Measurements from ENCODE around the gene PLPPR2. TPM values are rescaled to one million over a fixed set of nuclear protein-coding genes. Genes with fewer than 3 reads are reported as not detected.

The PLPPR2 gene
- total RNA-seq, 4 donors from 2014 or later = 4.1 to 71.7 (median 23.7) TPM

DNA sequence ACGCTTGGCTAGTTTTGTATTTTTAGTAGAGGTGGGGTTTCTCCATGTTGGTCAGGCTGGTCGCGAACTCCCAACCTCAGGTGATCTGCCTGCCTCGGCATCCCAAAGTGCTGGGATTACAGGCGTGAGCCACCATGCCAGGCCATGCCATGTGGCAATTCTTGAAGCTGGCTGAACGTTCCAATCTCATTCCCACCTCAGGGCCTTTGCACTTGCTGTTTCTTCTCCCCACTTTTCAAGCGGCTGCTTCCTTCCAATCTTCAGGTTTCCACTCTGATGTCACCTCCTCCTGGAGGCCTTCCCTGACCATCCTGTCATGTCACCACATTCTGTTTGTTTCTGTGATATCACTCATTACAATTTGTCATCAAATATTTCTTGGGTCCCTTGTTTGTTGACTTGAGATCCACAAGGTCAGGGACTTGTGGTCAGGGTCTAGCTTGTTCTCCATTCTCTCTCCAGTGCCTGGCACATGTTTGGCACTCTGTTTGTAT, 24.7 kb downstream of the PLPPR2 start:
- peak overlapping the region in 1 of 2 donors; percentile 60 for H3K4me3 ChIP-seq
- peak overlapping the region; percentile 79 to 80 for H3K27ac ChIP-seq
- no peak for DNase-seq
- H3K27me3 ChIP-seq = peaks cover 15 to 19% of the 10 kb centered on the region in 2 donors
- H3K9me3 ChIP-seq = no peaks in the 10 kb centered on the region
- intact Hi-C loops (cut with DNase I; ENCODE audit: low total_unique reads) = no loop called here
- H3K4me1 ChIP-seq = peaks cover 12 to 29% of the 10 kb centered on the region in 2 donors
- TF ChIP-seq, protein P1, sequence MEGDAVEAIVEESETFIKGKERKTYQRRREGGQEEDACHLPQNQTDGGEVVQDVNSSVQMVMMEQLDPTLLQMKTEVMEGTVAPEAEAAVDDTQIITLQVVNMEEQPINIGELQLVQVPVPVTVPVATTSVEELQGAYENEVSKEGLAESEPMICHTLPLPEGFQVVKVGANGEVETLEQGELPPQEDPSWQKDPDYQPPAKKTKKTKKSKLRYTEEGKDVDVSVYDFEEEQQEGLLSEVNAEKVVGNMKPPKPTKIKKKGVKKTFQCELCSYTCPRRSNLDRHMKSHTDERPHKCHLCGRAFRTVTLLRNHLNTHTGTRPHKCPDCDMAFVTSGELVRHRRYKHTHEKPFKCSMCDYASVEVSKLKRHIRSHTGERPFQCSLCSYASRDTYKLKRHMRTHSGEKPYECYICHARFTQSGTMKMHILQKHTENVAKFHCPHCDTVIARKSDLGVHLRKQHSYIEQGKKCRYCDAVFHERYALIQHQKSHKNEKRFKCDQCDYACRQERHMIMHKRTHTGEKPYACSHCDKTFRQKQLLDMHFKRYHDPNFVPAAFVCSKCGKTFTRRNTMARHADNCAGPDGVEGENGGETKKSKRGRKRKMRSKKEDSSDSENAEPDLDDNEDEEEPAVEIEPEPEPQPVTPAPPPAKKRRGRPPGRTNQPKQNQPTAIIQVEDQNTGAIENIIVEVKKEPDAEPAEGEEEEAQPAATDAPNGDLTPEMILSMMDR (IDR thresholded peaks at IDR 0.05) = no peak
- no peak for TF ChIP-seq POLR2A (IDR thresholded peaks at IDR 0.05)
- no peaks in the 10 kb centered on the region for H3K36me3 ChIP-seq

DNA sequence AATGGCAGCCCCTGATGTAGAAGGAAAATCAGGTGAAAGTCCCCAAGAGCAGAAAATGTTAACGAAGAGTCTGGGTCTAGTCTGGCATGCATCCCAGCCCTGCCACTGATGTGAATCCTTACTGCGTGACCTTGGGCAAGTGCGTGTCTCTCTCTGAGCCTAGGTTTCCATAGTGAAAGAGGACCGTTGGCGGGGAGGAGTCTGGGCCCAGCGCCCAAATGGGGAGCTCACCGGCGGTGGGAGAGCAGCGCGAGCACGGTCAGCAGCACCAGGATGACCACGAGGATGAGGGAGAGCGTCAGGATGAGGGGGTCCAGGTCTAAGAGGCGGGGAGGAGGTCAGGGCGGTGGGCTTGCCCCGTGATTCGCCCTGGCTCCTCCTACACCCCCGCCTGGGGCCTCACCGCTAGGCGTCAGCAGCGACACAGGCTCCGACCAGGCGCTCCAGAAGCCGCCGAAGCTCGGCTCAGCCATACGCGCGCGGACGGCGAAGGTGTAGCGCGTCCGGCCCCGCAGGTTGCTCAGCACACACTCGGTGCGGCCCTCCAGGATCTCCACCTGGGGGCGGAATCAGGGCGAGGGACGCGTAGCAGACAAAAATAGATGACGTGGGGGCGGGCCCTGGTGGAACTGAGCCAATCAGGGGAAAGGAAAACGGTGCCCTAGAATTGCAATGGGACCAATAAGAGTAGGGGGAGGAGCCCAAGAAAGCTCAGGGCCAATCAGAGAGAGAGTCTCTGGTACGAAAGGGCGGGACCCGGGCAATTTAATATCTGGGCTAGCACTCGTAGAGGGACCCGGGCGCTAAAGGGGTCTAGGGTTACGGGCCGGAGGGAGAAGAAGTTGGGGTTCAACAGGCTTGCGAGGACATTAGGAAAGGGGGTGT, 25.7 kb downstream of the PLPPR2 start:
- H3K27ac ChIP-seq = peak overlapping the region; percentile 79 to 80
- DNase-seq = peak; percentile 97
- no peaks in the 10 kb centered on the region for H3K9me3 ChIP-seq
- H3K27me3 ChIP-seq = peaks cover 15 to 19% of the 10 kb centered on the region in 2 donors
- H3K4me3 ChIP-seq = peak overlapping the region; percentile 54 to 60
- peaks cover 12 to 25% of the 10 kb centered on the region in 2 donors for H3K4me1 ChIP-seq
- intact Hi-C loops (cut with DNase I; ENCODE audit: low total_unique reads) = no loop called here
- no peaks in the 10 kb centered on the region for H3K36me3 ChIP-seq
- peak; percentile 66 to 76 for TF ChIP-seq POLR2A (IDR thresholded peaks at IDR 0.05)
- TF ChIP-seq, protein P1 (IDR thresholded peaks at IDR 0.05) = peak; percentile 73 to 87 (median 85)

DNA sequence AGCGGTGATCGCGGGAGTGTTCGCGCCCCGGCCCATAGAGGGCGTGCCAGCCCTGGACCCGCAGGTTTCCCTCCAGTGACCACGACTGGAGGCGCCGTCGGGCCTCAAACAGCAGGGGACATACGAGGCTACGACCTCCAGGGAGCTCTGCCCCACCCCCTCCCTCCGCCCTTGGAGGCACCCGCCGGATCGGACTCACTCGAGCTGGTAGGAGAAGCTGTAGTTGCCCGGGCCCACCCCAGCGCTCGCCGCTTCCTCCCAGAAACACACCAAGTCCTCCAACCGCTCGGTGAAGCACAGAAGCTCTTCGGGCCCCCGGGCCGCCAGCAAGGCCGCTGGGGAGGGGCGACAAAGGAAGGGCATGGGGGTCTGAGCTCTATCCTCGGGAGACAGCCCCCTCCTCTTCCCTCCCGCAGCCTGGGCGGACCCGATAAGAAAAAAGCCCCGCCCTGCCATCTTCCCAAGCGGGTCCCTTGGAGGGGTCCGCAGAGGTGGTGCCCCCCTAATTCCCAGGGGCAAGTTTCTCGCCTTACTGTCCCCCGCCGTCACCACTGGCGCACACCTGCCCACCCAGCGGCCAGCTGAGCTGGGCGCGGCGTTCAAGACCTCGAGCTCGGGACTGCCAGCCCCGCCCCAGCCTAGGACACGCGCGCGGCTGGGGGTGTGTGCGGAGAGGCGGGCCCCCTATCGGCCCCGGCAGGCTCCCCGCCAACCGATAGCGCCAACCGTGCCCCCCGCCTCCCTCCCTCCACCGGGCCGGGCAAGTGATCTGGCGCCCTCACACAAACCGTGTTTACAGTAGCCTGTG, 27.9 kb downstream of the PLPPR2 start:
- TF ChIP-seq POLR2A (IDR thresholded peaks at IDR 0.05) = no peak
- TF ChIP-seq, protein P1 (IDR thresholded peaks at IDR 0.05) = peak in 3 of 4 experiments; percentile 20 to 43 (median 36)
- Histone ChIP-seq H3K36me3 (no peaks in the 10 kb centered on the region), H3K27ac (no peak overlapping the region), H3K9me3 (no peaks in the 10 kb centered on the region), H3K4me1 (peaks cover 0 to 19% of the 10 kb centered on the region in 2 donors), H3K4me3 (peak overlapping the region in 1 of 2 donors; percentile 2), H3K27me3 (peaks cover 15 to 19% of the 10 kb centered on the region in 2 donors)
- intact Hi-C loops (cut with DNase I; ENCODE audit: low total_unique reads) = no loop called here
- DNase-seq = no peak

DNA sequence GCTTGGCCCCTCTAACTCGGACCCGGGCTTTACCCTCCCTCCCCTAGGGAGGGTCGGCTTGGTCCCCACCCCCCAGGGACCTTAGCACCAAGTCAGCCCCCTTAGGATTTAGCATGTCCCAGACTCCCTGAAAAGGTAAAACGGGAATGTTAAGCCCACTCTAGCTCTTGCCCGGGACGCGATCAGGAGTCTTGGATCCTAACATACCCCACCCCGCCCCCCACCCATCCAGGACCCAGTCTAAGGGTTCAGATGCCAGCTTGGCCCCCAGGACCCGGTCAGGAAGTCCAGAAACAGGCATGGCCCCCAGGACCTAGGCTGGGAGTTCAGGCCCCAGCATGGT, 28.4 kb downstream of the PLPPR2 start:
- peaks cover 15 to 19% of the 10 kb centered on the region in 2 donors for H3K27me3 ChIP-seq
- no peaks in the 10 kb centered on the region for H3K36me3 ChIP-seq
- no peak overlapping the region for H3K4me3 ChIP-seq
- no peak overlapping the region for H3K27ac ChIP-seq
- no peak for DNase-seq
- intact Hi-C loops (cut with DNase I; ENCODE audit: low total_unique reads) = no loop called here
- peaks cover 0 to 19% of the 10 kb centered on the region in 2 donors for H3K4me1 ChIP-seq
- no peaks in the 10 kb centered on the region for H3K9me3 ChIP-seq
- TF ChIP-seq, protein P1 (IDR thresholded peaks at IDR 0.05) = no peak
- no peak for TF ChIP-seq POLR2A (IDR thresholded peaks at IDR 0.05)
